ENCODE measurements around the gene FOXL1.

FOXL1 gene

DNA sequence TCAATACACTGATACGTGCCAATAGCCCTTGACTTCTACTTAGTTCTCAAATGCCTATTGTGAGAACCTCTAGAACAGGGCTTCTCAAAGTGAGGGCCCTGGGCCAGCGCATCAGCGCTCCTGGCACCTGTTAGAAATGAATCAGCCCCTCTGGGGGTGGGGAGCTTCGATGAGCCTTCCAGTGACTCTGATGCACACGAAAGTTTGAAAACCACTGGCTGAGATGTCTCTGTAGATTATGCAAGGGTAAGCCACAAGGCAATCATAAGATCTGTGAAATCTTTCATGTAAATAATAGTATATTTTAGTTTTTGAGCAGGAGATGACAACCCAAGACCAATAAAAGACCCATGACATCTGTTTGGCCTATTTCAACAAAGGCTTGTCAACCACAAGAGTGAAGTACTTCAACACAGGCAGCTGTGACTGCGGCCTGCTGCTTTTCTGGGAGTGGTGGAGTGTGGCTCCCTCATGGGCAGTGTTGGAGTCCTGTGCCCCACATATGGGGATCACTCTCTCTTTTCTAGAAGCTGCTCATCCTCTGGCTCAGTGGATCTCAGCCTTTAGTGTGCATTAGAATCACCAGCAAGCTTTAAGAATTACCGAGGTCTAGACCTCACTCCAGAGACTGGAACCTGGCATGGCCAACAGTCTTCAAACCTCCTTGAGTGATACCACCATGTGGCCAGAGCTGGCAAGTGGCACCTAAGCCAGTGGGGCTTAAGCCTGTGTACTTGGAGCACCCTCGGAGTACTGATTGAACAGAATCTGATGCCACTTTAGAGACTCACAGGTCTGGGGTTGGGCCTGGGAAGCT is 29.1 kb upstream of the FOXL1 start:
- DNase-seq (ENCODE audit: low spot score), result no peak
- no peak for FAIRE-seq

GRCh38 chr16:86549893-86550190 is 28.5 kb upstream of the FOXL1 start:
- FAIRE-seq (no peak), DNase-seq (ENCODE audit: low spot score) (no peak)

DNA sequence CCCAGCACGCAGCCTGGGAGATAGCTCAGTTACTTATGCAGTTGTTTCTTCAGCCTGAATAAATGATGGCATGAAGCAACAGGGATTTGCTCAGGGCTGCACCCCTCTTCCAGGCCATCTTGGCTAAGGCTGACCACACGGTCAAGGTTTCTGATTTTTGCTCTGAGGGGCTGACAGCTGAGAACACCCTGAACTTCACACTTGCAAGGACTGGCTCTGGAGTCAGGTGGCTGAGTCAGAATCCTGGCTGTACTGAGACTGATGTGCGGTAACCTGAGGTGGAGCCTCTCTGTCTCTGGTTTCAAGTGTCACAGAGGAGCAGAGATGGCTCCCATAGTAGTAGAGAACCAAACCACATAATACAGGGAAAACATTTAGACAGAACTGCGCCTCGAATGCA is 28.1 kb upstream of the FOXL1 start:
- FAIRE-seq, result no peak
- no peak for DNase-seq (ENCODE audit: low spot score)

DNA sequence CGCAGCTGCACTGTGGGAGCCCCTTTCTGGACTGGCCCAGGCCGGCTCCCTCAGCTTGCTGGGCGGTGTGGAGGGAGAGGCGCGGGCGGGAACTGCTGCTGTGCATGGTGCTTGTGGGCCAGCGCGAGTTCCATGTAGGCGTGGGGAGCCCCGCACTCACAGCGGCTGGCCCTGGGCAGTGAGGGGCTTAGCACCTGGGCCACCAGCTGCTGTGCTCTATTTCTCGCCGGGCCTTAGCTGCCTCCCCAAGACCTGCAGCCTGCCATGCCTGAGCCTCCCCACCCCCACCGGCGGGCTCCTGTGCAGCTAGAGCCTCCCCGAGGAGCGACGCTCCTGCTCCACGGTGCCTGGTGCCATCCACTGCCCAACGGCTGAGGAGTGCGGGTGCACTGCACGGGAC is 25.0 kb upstream of the FOXL1 start:
- DNase-seq (ENCODE audit: low spot score) (no peak), FAIRE-seq (no peak)

- FAIRE-seq, result no peak
- DNase-seq (ENCODE audit: low spot score), result no peak
These were observed 23.8 kb upstream of the FOXL1 start for GRCh38 chr16:86554599-86554916.

DNA sequence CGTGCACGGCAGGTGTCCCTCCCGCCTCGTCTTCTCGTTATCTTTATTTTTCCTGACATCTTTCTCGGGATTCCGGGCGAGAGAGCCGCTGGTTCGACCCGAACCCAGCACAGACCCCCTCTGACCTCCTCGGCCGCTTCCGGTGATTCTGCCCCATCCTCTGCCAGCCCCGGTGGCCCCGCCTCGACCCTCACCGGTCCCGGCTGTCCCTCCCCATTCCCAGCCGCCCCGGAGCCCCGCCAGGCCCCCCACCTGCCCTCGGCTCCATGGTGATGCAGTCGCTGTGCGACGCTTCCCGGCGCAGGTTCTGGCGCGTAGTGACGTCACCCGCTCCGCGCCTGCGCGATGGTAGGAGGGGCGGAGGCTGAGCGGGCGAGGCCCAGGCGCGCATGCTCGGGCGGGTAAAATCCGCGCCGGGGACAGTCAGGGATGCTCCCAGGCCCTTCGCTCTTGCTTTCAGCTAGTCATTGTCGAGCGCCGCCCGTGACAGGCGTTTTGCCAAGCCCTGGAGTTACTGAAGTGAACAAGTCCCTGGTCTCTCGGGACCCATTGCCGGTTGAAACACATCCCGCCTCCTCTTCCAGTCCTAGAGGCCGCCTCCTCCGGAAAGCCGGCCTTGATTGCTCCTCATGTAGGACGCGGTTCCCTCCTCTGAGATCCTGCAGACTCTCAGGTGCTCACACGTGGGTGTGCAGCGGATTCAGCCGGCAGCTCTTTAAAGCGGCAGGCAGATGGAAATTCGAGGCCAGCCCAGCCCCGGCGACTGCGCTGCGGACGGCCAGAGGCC is 23.2 kb upstream of the FOXL1 start, which contains the start of gene MTHFSD:
Gene MTHFSD (minus strand): TSS at position 319 of the 787 bp plus-strand sequence. CDS start 51 bp downstream, at position 268.
- peak; percentile 100 for FAIRE-seq
- DNase-seq (ENCODE audit: low spot score), result peak; percentile 98

DNA sequence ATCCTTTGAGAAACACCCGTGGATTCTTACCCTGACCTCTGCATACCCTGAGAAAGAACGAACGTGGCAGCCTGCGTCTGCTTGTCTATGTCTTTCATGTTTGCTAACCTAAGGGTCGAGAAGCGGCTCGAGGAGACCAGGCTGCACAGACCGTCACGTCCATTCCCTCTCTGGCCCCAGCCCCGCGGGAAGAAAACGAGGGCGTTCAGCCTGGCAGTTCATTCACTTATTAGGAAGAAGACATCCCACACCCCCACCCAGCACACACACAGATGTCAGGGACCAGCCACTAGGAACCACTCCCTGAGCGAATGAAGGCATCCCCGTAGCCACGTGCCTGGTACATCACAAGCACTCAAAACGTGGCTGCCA is 22.7 kb upstream of the FOXL1 start:
- no peak for DNase-seq (ENCODE audit: low spot score)
- FAIRE-seq, result no peak

GRCh38 chr16:86556576-86556975 is 21.8 kb upstream of the FOXL1 start:
- DNase-seq (ENCODE audit: low spot score) (no peak), FAIRE-seq (no peak)

DNA sequence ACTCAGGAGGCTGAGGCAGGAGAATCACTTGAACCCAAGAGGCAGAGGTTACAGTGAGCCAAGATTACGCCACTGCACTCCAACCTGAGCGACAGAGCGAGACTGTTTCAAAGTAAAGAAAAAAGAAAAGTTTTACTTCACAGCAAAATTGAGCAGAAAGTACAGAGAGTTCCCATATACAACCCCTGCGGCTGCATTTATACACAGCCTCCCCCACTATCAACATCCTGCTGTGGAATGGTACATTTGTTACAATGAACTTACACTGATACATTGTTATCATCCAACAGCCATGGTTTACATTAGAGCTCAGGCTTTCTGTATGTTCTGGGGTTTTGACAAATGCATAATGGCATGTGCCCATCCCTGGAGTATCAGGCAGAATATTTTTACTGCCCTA is 20.8 kb upstream of the FOXL1 start:
- no peak for FAIRE-seq
- DNase-seq (ENCODE audit: low spot score), result no peak

DNA sequence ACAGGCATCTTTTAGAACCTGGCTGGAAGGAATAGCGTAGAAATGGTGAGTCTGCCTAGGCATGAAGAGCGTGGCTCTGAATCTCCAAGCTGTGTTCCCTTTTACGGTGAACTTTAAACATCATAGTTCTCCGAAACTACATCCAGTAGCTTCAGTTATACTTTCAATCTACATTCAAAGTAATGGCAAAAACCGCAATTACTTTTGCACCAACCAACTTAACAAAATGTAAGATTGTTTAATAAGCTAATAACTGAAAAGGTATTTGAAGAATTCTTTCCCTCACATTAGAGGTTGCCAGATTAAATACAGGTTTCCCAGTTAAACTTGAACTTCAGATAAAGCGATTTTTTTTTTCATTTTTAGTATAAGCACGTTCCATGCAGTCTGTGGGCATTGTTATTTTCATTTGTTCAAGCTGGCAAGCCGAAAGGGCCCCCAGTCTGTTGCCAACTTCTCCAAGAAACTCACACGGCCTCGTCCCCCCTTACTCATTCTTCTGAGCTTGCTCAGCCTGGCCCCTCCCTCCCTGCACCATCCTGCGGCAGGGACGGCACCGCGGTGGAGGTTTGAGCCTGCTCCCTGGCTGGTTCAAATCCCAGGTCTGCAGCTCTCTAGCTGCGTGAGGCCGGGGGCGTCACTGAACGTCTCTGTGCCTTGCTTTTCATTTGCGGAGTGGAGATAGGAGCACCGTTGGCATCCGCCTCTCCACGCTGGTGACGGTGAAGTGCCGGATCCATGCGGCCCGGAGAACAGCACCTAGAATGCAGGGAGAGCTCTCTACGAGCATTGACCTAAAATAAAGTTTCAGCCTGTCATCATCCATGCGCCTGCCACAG is 19.8 kb upstream of the FOXL1 start:
- FAIRE-seq, result no peak
- no peak for DNase-seq (ENCODE audit: low spot score)

GRCh38 chr16:86559802-86560305 is 18.5 kb upstream of the FOXL1 start:
- FAIRE-seq (no peak), DNase-seq (ENCODE audit: low spot score) (no peak)

DNA sequence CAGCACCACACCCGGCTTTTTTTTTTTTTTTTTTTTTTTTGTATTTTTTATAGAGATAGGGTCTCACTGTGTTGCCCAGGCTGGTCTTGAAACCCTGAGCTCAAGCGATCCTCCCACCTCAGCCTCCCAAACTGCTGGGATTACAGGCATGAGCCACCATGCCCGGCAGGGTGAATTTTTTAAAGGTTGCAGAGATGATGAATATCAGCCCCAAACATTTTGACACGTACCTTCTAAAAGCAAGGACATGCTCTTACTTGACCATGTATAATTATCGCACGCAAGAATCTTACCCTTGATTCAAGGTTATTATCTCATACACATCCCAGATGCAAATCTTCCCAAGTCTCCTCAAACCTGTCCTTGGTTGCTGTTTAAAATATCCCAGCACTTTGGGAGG is 16.0 kb upstream of the FOXL1 start:
- FAIRE-seq (no peak), DNase-seq (ENCODE audit: low spot score) (no peak)

DNA sequence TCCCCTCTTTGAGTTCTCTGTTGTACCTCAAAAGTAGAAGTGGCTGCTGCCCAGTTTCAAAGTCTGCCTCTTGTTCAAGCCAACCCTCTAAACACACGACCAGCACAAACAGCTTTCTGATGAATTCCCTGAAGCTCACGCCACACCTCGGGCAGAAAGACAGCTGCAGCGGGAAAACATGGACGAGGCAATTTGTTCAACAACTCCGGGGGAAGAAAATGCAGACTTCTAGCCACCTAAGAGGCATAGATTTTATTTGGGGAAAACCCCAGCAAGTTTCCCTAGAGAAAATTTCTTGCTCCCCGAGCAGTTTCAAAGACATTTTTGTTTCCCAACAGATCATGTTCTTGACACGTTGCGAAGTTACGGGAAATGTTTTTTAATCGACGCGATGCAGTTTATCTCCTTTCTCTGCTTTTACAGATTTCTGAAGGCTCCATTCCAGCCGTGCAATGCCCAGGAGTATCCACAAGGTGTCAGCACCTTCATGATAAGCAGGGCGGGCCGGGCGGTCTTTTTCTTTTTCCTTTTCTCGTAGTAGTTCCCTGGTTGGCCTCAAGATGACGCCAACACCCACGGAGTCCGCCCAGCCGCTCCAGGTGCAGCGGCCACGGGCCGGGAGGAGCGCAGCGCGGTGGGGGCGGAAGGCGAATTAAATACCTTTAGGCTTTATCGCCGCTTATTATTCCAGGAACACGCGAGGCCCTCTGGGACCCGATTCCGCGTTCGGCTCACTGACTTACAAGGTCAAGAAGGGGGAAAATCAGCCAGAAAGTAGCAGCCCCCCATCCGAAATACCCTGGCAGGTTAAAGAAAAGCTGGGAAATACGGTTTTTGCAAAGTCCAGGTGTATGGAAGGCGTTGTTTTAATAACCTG is 14.6 kb upstream of the FOXL1 start:
- DNase-seq (ENCODE audit: low spot score) (peak; percentile 85), FAIRE-seq (no peak)

- FAIRE-seq (no peak), DNase-seq (ENCODE audit: low spot score) (no peak)
These were observed 13.1 kb upstream of the FOXL1 start for GRCh38 chr16:86565181-86565631.

DNA sequence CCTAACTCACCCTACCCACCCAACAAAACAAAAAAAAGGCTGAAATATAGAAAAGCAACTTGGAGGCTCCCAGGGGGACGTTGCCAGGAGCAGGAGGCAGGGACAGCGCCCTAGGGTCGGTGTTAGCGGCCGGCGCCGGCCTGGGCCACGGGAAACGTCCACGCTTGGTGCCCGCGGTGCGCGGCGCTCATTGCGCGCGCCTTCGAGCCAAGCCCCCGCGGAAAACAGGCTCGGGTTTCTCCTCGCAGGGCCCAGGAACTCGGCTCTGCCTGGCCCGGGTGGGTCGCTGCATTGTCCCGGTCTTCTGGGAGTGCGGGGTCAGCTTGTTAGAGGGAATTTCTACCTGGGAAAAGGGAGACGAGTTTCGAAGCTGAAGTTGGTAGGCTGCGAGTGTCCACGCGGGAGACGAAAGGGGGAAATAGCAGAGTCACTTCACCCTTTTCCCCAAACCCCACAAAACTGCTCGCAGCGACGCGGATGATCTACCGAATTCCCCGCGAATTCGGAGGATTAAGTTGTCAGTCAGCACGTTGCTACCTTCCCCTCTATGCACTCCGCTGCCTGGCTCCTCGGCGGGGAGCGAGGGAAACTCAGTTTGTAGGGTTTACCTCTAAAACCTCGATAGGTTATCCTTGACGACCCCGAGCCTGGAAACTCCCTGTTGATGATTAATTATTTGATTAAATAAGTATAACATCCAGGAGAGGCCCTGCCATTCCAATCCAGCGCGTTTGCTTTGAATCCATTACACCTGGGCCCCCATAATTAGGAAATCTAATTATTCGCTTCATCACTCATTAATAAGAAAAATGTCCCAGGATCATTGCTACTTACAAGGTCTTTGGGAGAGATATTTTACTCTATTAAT is 12.5 kb upstream of the FOXL1 start:
- FAIRE-seq (no peak), DNase-seq (ENCODE audit: low spot score) (no peak)

- FAIRE-seq (no peak), DNase-seq (ENCODE audit: low spot score) (no peak)
These were observed 11.8 kb upstream of the FOXL1 start, which contains the start of gene FOXC2 for GRCh38 chr16:86566601-86566965. FOXC2 (plus strand) TSS chr16:86566829; CDS start chr16:86567336, 507 bp downstream.

DNA sequence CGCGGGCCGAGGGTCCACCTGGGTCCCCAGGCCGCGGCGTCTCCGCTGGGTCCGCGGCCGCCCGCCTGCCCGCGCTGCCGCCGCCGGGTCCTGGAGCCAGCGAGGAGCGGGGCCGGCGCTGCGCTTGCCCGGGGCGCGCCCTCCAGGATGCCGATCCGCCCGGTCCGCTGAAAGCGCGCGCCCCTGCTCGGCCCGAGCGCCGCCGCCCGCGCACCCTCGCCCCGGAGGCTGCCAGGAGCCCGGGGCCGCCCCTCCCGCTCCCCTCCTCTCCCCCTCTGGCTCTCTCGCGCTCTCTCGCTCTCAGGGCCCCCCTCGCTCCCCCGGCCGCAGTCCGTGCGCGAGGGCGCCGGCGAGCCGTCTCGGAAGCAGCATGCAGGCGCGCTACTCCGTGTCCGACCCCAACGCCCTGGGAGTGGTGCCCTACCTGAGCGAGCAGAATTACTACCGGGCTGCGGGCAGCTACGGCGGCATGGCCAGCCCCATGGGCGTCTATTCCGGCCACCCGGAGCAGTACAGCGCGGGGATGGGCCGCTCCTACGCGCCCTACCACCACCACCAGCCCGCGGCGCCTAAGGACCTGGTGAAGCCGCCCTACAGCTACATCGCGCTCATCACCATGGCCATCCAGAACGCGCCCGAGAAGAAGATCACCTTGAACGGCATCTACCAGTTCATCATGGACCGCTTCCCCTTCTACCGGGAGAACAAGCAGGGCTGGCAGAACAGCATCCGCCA is 11.2 kb upstream of the FOXL1 start:
- DNase-seq (ENCODE audit: low spot score) (no peak), FAIRE-seq (no peak)

- DNase-seq (ENCODE audit: low spot score), result no peak
- FAIRE-seq, result no peak
These were observed 10.4 kb upstream of the FOXL1 start for GRCh38 chr16:86567701-86568581.

Data from urothelium cell line (cell line).